Ovary (tissue), 10 donors: Measurements from ENCODE around the gene OGG1. TPM values are rescaled to one million over a fixed set of nuclear protein-coding genes. Genes with fewer than 3 reads are reported as not detected.
A peak's percentile ranks its signal among the peaks of the same experiment; 100 is the strongest.

Experiments
- DNase-seq, 5 donors: peaks; one replicate each; pipeline ENCODE4 v3.0.0-alpha.2; 2019 to 2020
- H3K27ac ChIP-seq, 2 donors: fragments of 200-600 bp; one replicate each; pipeline versions ENCODE4 v1.5.1 to v1.8.0; 2019 to 2022
- H3K27me3 ChIP-seq: fragments of 200-600 bp; one replicate; pipeline ENCODE4 v1.8.0; 2022
- H3K36me3 ChIP-seq: fragments of 200-600 bp; sonication (generic); one replicate; pipeline ENCODE4 v1.5.1; 2019
- H3K4me1 ChIP-seq: one replicate; pipeline ENCODE4 v1.8.1; 2013; ENCODE audit warnings: mild to moderate bottlenecking, moderate library complexity; ENCODE audit not compliant: insufficient read depth
- H3K4me3 ChIP-seq: fragments of 200-600 bp; sonication (generic); one replicate; pipeline ENCODE4 v1.5.1; 2017
- H3K9me3 ChIP-seq, 2 donors: fragments of 200-600 bp in 1 of 2; sonication (generic) in 1 of 2; one replicate each; pipeline versions ENCODE4 v1.5.1 to v1.8.1; 2013 to 2019; ENCODE audit warnings: mild to moderate bottlenecking in 1 of 2, moderate library complexity in 1 of 2
- EP300 ChIP-seq: sonication (generic); formaldehyde crosslinking; IDR thresholded peaks from one replicate; pipeline ENCODE4 v1.6.1; 2017; ENCODE audit warnings: antibody characterized with exemption
- POLR2A ChIP-seq: fragments of 450-650 bp; IDR thresholded peaks from one replicate; pipeline ENCODE4 v1.6.1; 2017; ENCODE audit warnings: antibody characterized with exemption, mild to moderate bottlenecking, moderate library complexity
- WGBS, 3 donors: extraction: QIAGEN DNeasy Blood & Tissue Kit in 1 of 3; methylation state at CpG; one replicate each; pipeline versions ENCODE4 v1.1.5 to v1.1.7; 2013 to 2017; 5-methylcytosine and 5-hydroxymethylcytosine counted together
- intact Hi-C, 4 donors: fragments of 100-400 bp; cut with DNase I; formaldehyde crosslinking; loops; one replicate each; pipeline versions ENCODE4 v1.11.0 to v1.15.1; 2022 to 2023
- long read RNA-seq, 3 donors: library from polyadenylated mRNA in 2 of 3; unstranded in 2 of 3; transcript quantifications; one replicate each; pipeline ENCODE4 v2.0.0 and lab custom pipeline, GENCODE V29; 2021 to 2026
- polyA plus RNA-seq, 2 donors: library from polyadenylated mRNA; stranded (reverse); fragments of 200-250 nt in 1 of 2; fragments of 350-450 nt in 1 of 2; fragmentation: Illumina TruSeq in 1 of 2; extraction: RNeasy Lipid Tissue Mini Kit (QIAGEN cat#74804) in 1 of 2; gene quantifications; one replicate each; pipeline ENCODE4 v1.2.3, GENCODE V29; 2013 to 2014
- total RNA-seq, 7 donors: library from RNA; depleted of rRNA in 2 of 7; stranded (reverse); fragments of >200 nt in 2 of 7; fragmentation: NEBNext Ultra II Directional in 3 of 7; extraction: Animal tissue kit (Norgen Biotek cat#: 25700) in 3 of 7; gene quantifications; one replicate each; pipeline versions ENCODE4 v1.1.0 to v1.2.4, GENCODE V29; 2016 to 2023
- TF ChIP-seq, protein P1 (sequence below), 3 donors: fragments of 450-650 bp in 2 of 3; fragments of 200-600 bp in 1 of 3; IDR thresholded peaks; one replicate each; pipeline versions ENCODE4 v1.5.1 to v1.8.0; 2016 to 2022; ENCODE audit warnings: antibody characterized with exemption in 3 of 3, mild to moderate bottlenecking in 1 of 3
- donor health status: DM: no; HTN: no; CAD: no; lungs with moderate emphysema.
- donor health status: DM: no; HTN: no; CAD: no.
- donor health status: Bipolar disorder and iron deficiency.
- donor health status: DM: yes; HTN: yes; CAD: no.
- donor health status: DM: no; HTN: no; CAD: no.
- donor health status: DM: yes; HTN: yes; CAD: no.

The OGG1 gene
- total RNA-seq, result 10 to 100 TPM; 16.8 to 54.3 (median 31.5) TPM
- polyA plus RNA-seq, result 10 to 100 TPM; 28.1 to 28.9 TPM
- long read RNA-seq, donor 1, full-length matches to known transcripts, result 58 of 93 reads
- long read RNA-seq, donor 1, partial matches to known transcripts, result 13 of 93 reads
- long read RNA-seq, donor 1, other reads (novel, unspliced or antisense), result 22 of 93 reads
- long read RNA-seq, donor 2, full-length matches to known transcripts, result 18 of 25 reads
- long read RNA-seq, donor 2, partial matches to known transcripts, result 0 of 25 reads
- long read RNA-seq, donor 2, other reads (novel, unspliced or antisense), result 7 of 25 reads
- long read RNA-seq, donor 3, full-length matches to known transcripts, result 35 of 43 reads
- long read RNA-seq, donor 3, partial matches to known transcripts, result 2 of 43 reads
- long read RNA-seq, donor 3, other reads (novel, unspliced or antisense), result 6 of 43 reads

DNA sequence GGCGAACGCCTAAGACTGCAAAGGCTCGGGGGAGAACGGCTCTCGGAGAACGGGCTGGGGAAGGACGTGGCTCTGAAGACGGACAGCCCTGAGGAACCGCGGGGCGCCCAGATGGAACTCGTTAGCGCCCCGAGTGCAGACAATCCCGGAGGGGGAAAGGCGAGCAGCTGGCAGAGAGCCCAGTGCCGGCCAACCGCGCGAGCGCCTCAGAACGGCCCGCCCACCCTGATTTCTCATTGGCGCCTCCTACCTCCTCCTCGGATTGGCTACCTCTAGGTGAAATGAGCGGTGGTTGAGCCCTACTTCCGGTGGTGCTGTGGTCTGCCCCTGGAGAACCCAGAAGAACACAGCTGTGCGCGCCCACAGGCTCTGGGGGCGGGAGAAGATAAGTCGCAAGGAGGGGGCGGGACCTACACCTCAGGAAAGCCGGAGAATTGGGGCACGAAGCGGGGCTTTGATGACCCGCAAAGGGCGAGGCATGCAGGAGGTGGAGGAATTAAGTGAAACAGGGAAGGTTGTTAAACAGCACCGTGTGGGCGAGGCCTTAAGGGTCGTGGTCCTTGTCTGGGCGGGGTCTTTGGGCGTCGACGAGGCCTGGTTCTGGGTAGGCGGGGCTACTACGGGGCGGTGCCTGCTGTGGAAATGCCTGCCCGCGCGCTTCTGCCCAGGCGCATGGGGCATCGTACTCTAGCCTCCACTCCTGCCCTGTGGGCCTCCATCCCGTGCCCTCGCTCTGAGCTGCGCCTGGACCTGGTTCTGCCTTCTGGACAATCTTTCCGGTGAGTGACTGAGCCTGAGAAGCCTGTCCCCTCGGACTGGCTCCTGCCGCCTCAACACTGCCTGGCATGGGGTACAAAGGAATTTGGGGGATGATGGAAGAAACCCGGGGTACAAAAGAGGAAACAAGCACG is at the start of gene OGG1:
TSS of gene OGG1 (plus strand) at position 308 of the 911 bp plus-strand sequence. CDS start at position 643, 335 bp downstream.
- 0 to 1% (median 0%) methylated on average over 52 to 60 of the region's 60 CpGs for WGBS, 3 donors
- H3K36me3 ChIP-seq, result no peaks in the 10 kb centered on the region
- intact Hi-C loops, result loop anchor here in 1 of 4 donors (2.0 kb wide), 1 partner anchor 19 kb away; the partner anchor contains the start of gene BRPF1

DNA sequence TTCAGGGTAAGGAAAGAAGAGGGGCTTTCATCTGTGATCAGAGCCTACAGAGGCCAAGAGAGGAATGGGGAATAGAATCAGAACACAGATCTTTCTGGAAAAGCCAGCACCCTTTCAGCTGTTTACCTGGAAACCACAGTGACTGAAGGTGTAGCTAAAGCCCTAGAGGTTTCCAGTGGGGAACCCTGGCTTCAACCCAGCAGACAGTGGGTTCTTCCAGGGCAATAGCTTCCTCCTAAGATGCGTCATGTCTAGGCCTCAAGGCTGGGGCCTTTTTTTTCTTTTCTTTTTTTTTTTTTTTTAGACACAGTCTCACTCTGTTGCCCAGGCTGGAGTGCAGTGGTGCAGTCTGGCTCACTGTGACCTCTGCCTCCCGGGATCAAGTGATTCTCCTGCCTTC is 49.2 kb upstream of the OGG1 start:
- WGBS, 3 donors, result 83 to 89% (median 84%) methylated on average over 2 of the region's 2 CpGs
- Histone ChIP-seq H3K27ac (no peak overlapping the region), H3K9me3 (no peaks in the 10 kb centered on the region), H3K4me1 (peaks cover 6% of the 10 kb centered on the region), H3K36me3 (no peaks in the 10 kb centered on the region), H3K4me3 (no peak overlapping the region), H3K27me3 (no peaks in the 10 kb centered on the region)
- intact Hi-C loops, result no loop called here
- DNase-seq, result no peak
- TF ChIP-seq POLR2A (no peak), EP300 (no peak)
- TF ChIP-seq, protein P1, sequence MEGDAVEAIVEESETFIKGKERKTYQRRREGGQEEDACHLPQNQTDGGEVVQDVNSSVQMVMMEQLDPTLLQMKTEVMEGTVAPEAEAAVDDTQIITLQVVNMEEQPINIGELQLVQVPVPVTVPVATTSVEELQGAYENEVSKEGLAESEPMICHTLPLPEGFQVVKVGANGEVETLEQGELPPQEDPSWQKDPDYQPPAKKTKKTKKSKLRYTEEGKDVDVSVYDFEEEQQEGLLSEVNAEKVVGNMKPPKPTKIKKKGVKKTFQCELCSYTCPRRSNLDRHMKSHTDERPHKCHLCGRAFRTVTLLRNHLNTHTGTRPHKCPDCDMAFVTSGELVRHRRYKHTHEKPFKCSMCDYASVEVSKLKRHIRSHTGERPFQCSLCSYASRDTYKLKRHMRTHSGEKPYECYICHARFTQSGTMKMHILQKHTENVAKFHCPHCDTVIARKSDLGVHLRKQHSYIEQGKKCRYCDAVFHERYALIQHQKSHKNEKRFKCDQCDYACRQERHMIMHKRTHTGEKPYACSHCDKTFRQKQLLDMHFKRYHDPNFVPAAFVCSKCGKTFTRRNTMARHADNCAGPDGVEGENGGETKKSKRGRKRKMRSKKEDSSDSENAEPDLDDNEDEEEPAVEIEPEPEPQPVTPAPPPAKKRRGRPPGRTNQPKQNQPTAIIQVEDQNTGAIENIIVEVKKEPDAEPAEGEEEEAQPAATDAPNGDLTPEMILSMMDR (IDR thresholded peaks at IDR 0.05), result no peak

More for the DNA sequence above, at the start of gene OGG1:
- H3K4me1 ChIP-seq, result peaks cover 10% of the 10 kb centered on the region
- H3K4me3 ChIP-seq, result peak within 1 kb of the TSS; percentile 54
- no peaks in the 10 kb centered on the region for H3K27me3 ChIP-seq
- H3K9me3 ChIP-seq, result no peaks in the 10 kb centered on the region
- peak; percentile 16 for TF ChIP-seq POLR2A
- TF ChIP-seq, protein P1 (IDR thresholded peaks at IDR 0.05), result no peak
- peak; percentile 98 to 99 (median 98) for DNase-seq
- H3K27ac ChIP-seq, result peak within 1 kb of the TSS; percentile 35 to 83

DNA sequence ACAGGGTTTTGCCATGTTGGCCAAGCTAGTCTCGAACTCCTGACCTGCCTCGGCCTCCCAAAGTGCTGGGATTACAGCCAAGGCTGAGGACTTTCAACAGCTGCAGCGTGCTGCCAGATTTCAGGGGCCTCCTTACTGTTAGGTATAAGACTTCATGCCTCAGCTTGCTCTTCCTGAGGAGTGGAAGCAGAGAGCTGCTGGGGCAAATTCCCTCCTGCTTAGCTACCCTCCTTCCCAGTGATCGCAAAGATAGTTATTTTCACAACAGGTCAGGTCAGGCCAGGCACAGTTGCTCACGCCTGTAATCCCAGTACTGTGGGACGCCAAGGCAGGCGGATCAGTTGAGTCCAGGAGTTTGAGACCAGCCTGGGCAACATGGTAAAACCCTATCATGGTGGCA is 48.7 kb upstream of the OGG1 start:
- Histone ChIP-seq H3K4me3 (no peak overlapping the region), H3K4me1 (peaks cover 6% of the 10 kb centered on the region), H3K36me3 (no peaks in the 10 kb centered on the region), H3K27ac (no peak overlapping the region), H3K27me3 (no peaks in the 10 kb centered on the region), H3K9me3 (no peaks in the 10 kb centered on the region)
- intact Hi-C loops, result no loop called here
- TF ChIP-seq, protein P1 (IDR thresholded peaks at IDR 0.05), result no peak
- TF ChIP-seq POLR2A (no peak), EP300 (no peak)
- WGBS, 3 donors, result 78 to 91% (median 86%) methylated on average over 7 of the region's 7 CpGs
- no peak for DNase-seq

DNA sequence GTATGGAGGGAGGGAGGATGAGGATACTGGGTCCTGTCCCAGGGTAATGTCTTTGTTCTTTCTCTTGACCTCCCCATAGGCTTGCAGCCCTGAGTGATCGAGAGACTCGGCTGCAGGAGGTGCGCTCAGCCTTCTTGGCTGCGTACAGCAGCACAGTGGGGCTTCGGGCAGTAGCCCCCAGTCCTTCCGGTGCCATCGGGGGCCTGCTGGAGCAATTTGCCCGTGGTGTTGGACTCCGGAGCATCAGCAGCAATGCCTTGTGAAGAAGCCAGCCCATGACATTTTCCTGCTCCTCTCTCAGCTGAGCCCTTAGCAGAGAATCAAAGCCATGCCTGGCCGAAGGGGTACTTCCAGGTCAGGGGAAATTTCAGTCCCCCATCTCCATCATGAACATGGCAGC is 48.0 kb upstream of the OGG1 start:
- no peaks in the 10 kb centered on the region for H3K36me3 ChIP-seq
- intact Hi-C loops, result no loop called here
- peaks cover 6% of the 10 kb centered on the region for H3K4me1 ChIP-seq
- H3K4me3 ChIP-seq, result no peak overlapping the region
- no peak overlapping the region for H3K27ac ChIP-seq
- H3K9me3 ChIP-seq, result no peaks in the 10 kb centered on the region
- WGBS, 3 donors, result 93 to 96% (median 94%) methylated on average over 10 of the region's 10 CpGs
- H3K27me3 ChIP-seq, result no peaks in the 10 kb centered on the region
- DNase-seq, result no peak
- TF ChIP-seq EP300 (no peak), POLR2A (no peak)
- TF ChIP-seq, protein P1 (IDR thresholded peaks at IDR 0.05), result no peak
